Endothelial cell of umbilical vein (primary cell): ENCODE data around the gene IGSF23. TPM values are rescaled to one million over a fixed set of nuclear protein-coding genes. Genes with fewer than 3 reads are reported as not detected.

Experiments
- BruUV-seq: library from RNA; stranded (reverse); fragments of 400-500 nt; replicated peaks from 2 replicates; lab custom pipeline; 2021; lab: Mats Ljungman, UMichigan
- CTCF ChIA-PET: fragments of 300-600, 350-600 bp; sonication (Branson Sonifier 250); formaldehyde crosslinking; loops from one replicate; lab custom pipeline; 2021; ENCODE audit warnings: antibody characterized with exemption, inconsistent platforms; lab: Charles Lee
- POLR2A ChIA-PET: fragments of 300-600, 350-600 bp; sonication (Branson Sonifier 250); formaldehyde crosslinking; loops from one replicate; lab custom pipeline; 2021; ENCODE audit warnings: antibody characterized with exemption, inconsistent platforms; lab: Charles Lee
- DNase-seq: peaks from one replicate; pipeline ENCODE4 v3.0.0-alpha.2; 2011; ENCODE audit warnings: low read depth, low spot score
- FAIRE-seq: peaks from 2 replicates; lab custom pipeline; 2011; peaks lifted over from hg19 to GRCh38; lab: Jason Lieb, UNC
- H2AFZ ChIP-seq: 2 replicates; pipeline ENCODE4 v1.6.0; 2012; ENCODE audit warnings: low read depth, low read length, control low read depth, inconsistent platforms
- H3K27ac ChIP-seq: 2 replicates; pipeline ENCODE4 v1.5.1; 2011; ENCODE audit warnings: low read depth, mild to moderate bottlenecking, control low read depth, low read length, moderate library complexity; ENCODE audit not compliant: insufficient read depth
- H3K27me3 ChIP-seq, 2 experiments: 2 replicates each; pipeline versions ENCODE4 v1.6.0 to v1.6.1; 2011; ENCODE audit warnings: low read length in 2 of 2, mixed read lengths in 1 of 2; ENCODE audit not compliant: control insufficient read depth in 2 of 2, insufficient read depth in 2 of 2
- H3K36me3 ChIP-seq, 2 experiments: 2 replicates in 1 of 2; 3 replicates in 1 of 2; pipeline ENCODE4 v1.5.1; 2011; ENCODE audit warnings: low read length in 2 of 2, mild to moderate bottlenecking in 1 of 2, moderate library complexity in 1 of 2; ENCODE audit not compliant: control insufficient read depth in 2 of 2, insufficient read depth in 2 of 2; ENCODE audit errors: extremely low read depth in 1 of 2
- H3K4me1 ChIP-seq: 3 replicates; pipeline ENCODE4 v1.5.1; 2011; ENCODE audit warnings: mild to moderate bottlenecking, low read length; ENCODE audit not compliant: control insufficient read depth, insufficient read depth; ENCODE audit errors: extremely low read depth
- H3K4me2 ChIP-seq: 2 replicates; pipeline ENCODE4 v1.6.1; 2011; ENCODE audit warnings: low read length, control low read depth, mixed read lengths; ENCODE audit not compliant: insufficient read depth
- H3K4me3 ChIP-seq, 3 experiments: fragments of 200-600 bp in 1 of 3; sonication (generic), shearing (Covaris generic) in 1 of 3; replicated peaks in 1 of 3; 2 replicates each; pipeline ENCODE4 v1.5.1; 2011 to 2016; ENCODE audit warnings: control low read depth in 3 of 3, low read length in 3 of 3, mild to moderate bottlenecking in 2 of 3, inconsistent platforms in 1 of 3, low read depth in 1 of 3, moderate library complexity in 1 of 3; ENCODE audit not compliant: insufficient read depth in 1 of 3
- H3K79me2 ChIP-seq: 2 replicates; pipeline ENCODE4 v1.6.0; 2012; ENCODE audit warnings: low read length, inconsistent platforms; ENCODE audit not compliant: control insufficient read depth, insufficient read depth
- H3K9ac ChIP-seq: replicated peaks from 2 replicates; pipeline ENCODE3; 2011; ENCODE audit warnings: low read length, control low read depth; ENCODE audit not compliant: insufficient read depth; ENCODE audit errors: extremely low read depth
- H3K9me1 ChIP-seq: replicated peaks from 3 replicates; pipeline ENCODE4 v1.6.0; 2011; ENCODE audit warnings: mild to moderate bottlenecking, low read length; ENCODE audit not compliant: control insufficient read depth, insufficient read depth; ENCODE audit errors: extremely low read depth
- H3K9me3 ChIP-seq: replicated peaks from 2 replicates; pipeline ENCODE4 v1.5.1; 2012; ENCODE audit warnings: low read length, inconsistent platforms; ENCODE audit not compliant: control insufficient read depth, insufficient read depth
- H4K20me1 ChIP-seq: replicated peaks from 2 replicates; pipeline ENCODE3; 2011; ENCODE audit warnings: mild to moderate bottlenecking, low read length; ENCODE audit not compliant: control insufficient read depth, insufficient read depth; ENCODE audit errors: extremely low read depth
- CTCF ChIP-seq, 2 donors: IDR thresholded peaks; 1 replicate in 1 of 2; 2 replicates in 1 of 2; pipeline ENCODE4 v1.5.1; 2011; ENCODE audit warnings: low read length in 2 of 2, mild to moderate bottlenecking in 2 of 2, moderate library complexity in 2 of 2, control low read depth in 1 of 2, inconsistent platforms in 1 of 2, low read depth in 1 of 2; ENCODE audit not compliant: insufficient read depth in 1 of 2; ENCODE audit errors: extremely low read depth in 1 of 2
- EZH2 ChIP-seq: IDR thresholded peaks from 2 replicates; pipeline ENCODE4 v1.6.1; 2012; ENCODE audit warnings: borderline replicate concordance, low read depth, mild to moderate bottlenecking, moderate library complexity, low read length, inconsistent platforms; ENCODE audit not compliant: severe bottlenecking
- FOS ChIP-seq: IDR thresholded peaks from 2 replicates; pipeline ENCODE4 v1.6.1; 2011; ENCODE audit warnings: mild to moderate bottlenecking, low read length, moderate library complexity, borderline replicate concordance; ENCODE audit not compliant: insufficient read depth
- GATA2 ChIP-seq: IDR thresholded peaks from 2 replicates; pipeline ENCODE4 v1.7.0; 2011; ENCODE audit warnings: low read depth, mild to moderate bottlenecking, moderate library complexity, mixed read lengths, low read length; ENCODE audit not compliant: insufficient read length, insufficient read depth
- JUN ChIP-seq: IDR thresholded peaks from 2 replicates; pipeline ENCODE4 v1.6.1; 2011; ENCODE audit warnings: borderline replicate concordance, low read depth; ENCODE audit not compliant: insufficient read length, insufficient read depth
- MAX ChIP-seq: IDR thresholded peaks from 2 replicates; pipeline ENCODE4 v1.6.1; 2011; ENCODE audit not compliant: insufficient read depth, insufficient read length
- MYC ChIP-seq: IDR thresholded peaks from one replicate; pipeline ENCODE4 v1.6.1; 2011; ENCODE audit warnings: mild to moderate bottlenecking, low read depth, low read length
- POLR2A ChIP-seq: IDR thresholded peaks from 2 replicates; pipeline ENCODE4 v1.6.1; 2012; ENCODE audit warnings: low read depth, mild to moderate bottlenecking, control low read depth, low read length
- POLR2AphosphoS5 ChIP-seq: IDR thresholded peaks from 2 replicates; pipeline ENCODE4 v1.6.1; 2012; ENCODE audit warnings: low read depth, mild to moderate bottlenecking, control low read depth, low read length, moderate library complexity; ENCODE audit not compliant: insufficient read depth
- dilution Hi-C: fragments of 300-500 bp; cut with MboI; formaldehyde crosslinking; loops from one replicate; pipeline ENCODE4 v1.15.0; 2019; ENCODE audit warnings: low sequenced_read_pairs; ENCODE audit not compliant: extremely low pct_ligation_motif_present
- intact Hi-C: fragments of 100-400 bp; cut with micrococcal nuclease; formaldehyde crosslinking; loops from one replicate; pipeline ENCODE4 v1.10.0; 2022
- polyA plus RNA-seq, 4 experiments: library from polyadenylated mRNA; depleted of rRNA in 3 of 4; stranded (reverse) in 3 of 4; unstranded in 1 of 4; fragments of >200 nt; gene quantifications; 2 replicates each; pipeline versions ENCODE4 v1.2.1 to v1.2.3, GENCODE V29; 2011 to 2012; ENCODE audit warnings: missing spikeins in 1 of 4
- total RNA-seq: library from RNA; stranded (reverse); gene quantifications from 2 replicates; pipeline ENCODE4 v1.2.3, GENCODE V29; 2021

The IGSF23 gene
- total and polyA plus RNA-seq, 2 donors (not counting 3 experiments of a cell fraction or from before 2014, with no cell fraction given) = 0.73 TPM; not detected in 1

- Histone ChIP-seq H2AFZ (no peak overlapping the region), H3K4me1 (no peaks in the 10 kb centered on the region), H3K27ac (no peak overlapping the region), H3K4me3 (no peak overlapping the region), H4K20me1 (no peaks in the 10 kb centered on the region), H3K79me2 (peaks cover 2% of the 10 kb centered on the region), H3K9me3 (no peaks in the 10 kb centered on the region), H3K9ac (no peak overlapping the region), H3K36me3 (peaks cover 43 to 45% of the 10 kb centered on the region in 2 experiments), H3K9me1 (no peaks in the 10 kb centered on the region), H3K27me3 (no peaks in the 10 kb centered on the region), H3K4me2 (no peak overlapping the region)
- FAIRE-seq (no peak), DNase-seq (no peak)
- no peak for TF ChIP-seq FOS
- TF ChIP-seq EZH2 = no peak
- peak; percentile 41 for TF ChIP-seq POLR2AphosphoS5
- TF ChIP-seq JUN = peak; percentile 15
- no peak for TF ChIP-seq CTCF (IDR thresholded peaks at IDR 0.05; ENCODE audit: extremely low read depth in 1 of 2, insufficient read depth in 1 of 2, low read depth in 1 of 2, low read length in 2 of 2)
- no peak for TF ChIP-seq MAX
- TF ChIP-seq MYC = no peak
- TF ChIP-seq POLR2A = peak; percentile 25
- no peak for TF ChIP-seq GATA2
- ChIA-PET CTCF (interaction anchor here (0.9 to 13.3 kb wide), 5 partner anchors 12 to 111 kb away, joined by 3 to 272 read pairs (median 15); no protein-coding TSS in a partner anchor), POLR2A (no interaction called here)
- no TSS peak for BruUV-seq
- dilution Hi-C loops (no loop called here), intact Hi-C loops (no loop called here)
Measured at GRCh38 chr19:44660081-44660480, 46.7 kb downstream of the IGSF23 start.
